Activated T-cell treated with anti-CD3 and anti-CD28 coated beads, Interleukin-2, amount 50 U/mL, for 72 hours (primary cell): Measurements from ENCODE around the gene SLC46A3. TPM values are rescaled to one million over a fixed set of nuclear protein-coding genes. Genes with fewer than 3 reads are reported as not detected.
"Not testable (repeated sequence)": the region's sequence is repeated elsewhere in the genome, so short reads cannot be mapped to it uniquely, and the experiment has no call there.

Experiments
- ATAC-seq, 2 donors: fragments of 150-1000 bp; cut with Tn5 transposase; replicated peaks in 1 of 2; 2 replicates each; pipeline ENCODE4 v1.10.0; 2021; ENCODE audit warnings: moderate library complexity in 2 of 2, mild to moderate bottlenecking in 1 of 2
- DNase-seq, 2 donors: peaks; one replicate each; pipeline ENCODE4 v3.0.0; 2021 to 2022; ENCODE audit warnings: mixed read lengths in 1 of 2
- H3K27ac Mint-ChIP-seq: one replicate; pipeline ENCODE4 v1.8.0; 2022; ENCODE audit warnings: mild to moderate bottlenecking, moderate library complexity, mixed read lengths
- H3K27me3 Mint-ChIP-seq: one replicate; pipeline ENCODE4 v1.8.0; 2022; ENCODE audit warnings: low read depth, mixed read lengths
- H3K36me3 Mint-ChIP-seq, 2 donors: one replicate each; pipeline ENCODE4 v1.8.0; 2022; ENCODE audit warnings: mixed read lengths in 2 of 2, mild to moderate bottlenecking in 1 of 2; ENCODE audit not compliant: insufficient read depth in 2 of 2
- H3K4me1 Mint-ChIP-seq: one replicate; pipeline ENCODE4 v1.8.0; 2022; ENCODE audit warnings: low read depth, mixed read lengths
- H3K4me3 Mint-ChIP-seq, 2 donors: one replicate each; pipeline ENCODE4 v1.8.0; 2022; ENCODE audit warnings: mild to moderate bottlenecking in 2 of 2, mixed read lengths in 2 of 2, moderate library complexity in 2 of 2
- H3K9me3 Mint-ChIP-seq, 2 donors: one replicate each; pipeline ENCODE4 v1.8.0; 2022; ENCODE audit warnings: mixed read lengths in 2 of 2
- total RNA-seq, 2 donors: library from RNA; stranded (reverse); gene quantifications; one replicate each; pipeline ENCODE4 v1.2.3, GENCODE V29; 2022

The SLC46A3 gene
- total RNA-seq, 2 donors from 2014 or later, result 7.2 to 7.3 TPM

DNA sequence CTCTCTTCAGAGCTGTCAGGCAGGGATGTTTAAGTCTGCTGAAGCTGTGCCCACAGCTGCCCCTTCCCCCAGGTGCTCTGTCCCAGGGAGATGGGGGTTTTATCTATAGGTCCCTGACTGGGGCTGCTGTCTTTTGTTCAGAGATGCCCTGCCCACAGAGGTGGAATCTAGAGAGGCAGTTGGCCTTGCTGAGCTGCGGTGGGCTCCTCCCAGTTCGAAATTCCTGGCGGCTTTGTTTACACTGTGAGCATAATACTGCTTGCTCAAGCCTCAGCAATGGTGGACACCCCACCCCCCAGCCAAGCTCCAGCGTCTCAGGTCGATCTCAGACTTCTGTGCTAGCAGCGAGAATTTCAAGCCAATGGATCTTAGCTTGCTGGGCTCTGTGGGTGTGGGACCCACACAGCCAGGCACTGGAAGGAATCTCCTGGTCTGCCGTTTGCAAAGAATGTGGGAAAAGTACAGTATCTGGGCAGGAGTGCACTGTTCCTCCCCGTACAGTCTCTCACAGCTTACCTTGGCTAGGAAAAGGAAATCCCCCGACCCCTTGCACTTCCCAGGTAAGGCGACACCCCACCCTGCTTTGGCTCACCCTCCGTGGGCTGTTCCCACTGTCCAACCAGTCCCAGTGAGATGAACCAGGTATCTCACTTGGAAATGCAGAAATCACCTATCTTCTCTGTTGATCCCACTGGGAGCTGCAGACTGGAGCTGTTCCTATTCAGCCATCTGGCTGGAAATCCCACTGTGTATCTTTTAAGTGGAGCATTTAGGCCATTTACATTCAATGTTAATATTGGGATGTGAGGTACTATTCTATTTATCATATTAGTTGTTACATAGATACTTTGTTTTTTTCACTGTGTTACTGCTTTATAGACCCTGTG, 24.9 kb downstream of the SLC46A3 start:
- H3K36me3 Mint-ChIP-seq, result peaks cover 7 to 11% of the 10 kb centered on the region in 2 donors
- not testable (repeated sequence) for H3K4me3 Mint-ChIP-seq, ATAC-seq

DNA sequence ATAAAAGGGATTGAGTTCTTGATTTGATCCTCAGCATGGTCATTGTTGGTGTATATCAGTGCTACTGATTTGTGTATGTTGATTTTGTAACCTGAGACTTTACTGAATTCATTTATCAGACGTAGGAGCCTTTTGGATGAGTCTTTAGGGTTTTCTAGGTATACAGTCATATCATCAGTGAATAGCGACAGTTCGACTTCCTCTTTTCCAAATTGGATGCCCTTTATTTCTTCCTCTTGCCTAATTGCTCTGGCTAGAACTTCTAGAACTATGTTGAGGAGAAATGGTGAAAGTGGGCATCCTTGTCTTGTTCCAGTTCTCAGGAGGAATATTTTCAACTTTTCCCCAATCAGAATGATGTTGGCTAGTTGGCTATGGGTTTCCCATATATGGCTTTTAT, 32.9 kb downstream of the SLC46A3 start:
- no peak overlapping the region for H3K27ac Mint-ChIP-seq
- H3K9me3 Mint-ChIP-seq, result peaks cover 8 to 12% of the 10 kb centered on the region in 2 donors
- ATAC-seq, result no peak
- H3K4me1 Mint-ChIP-seq, result no peaks in the 10 kb centered on the region
- H3K4me3 Mint-ChIP-seq, result no peak overlapping the region
- no peaks in the 10 kb centered on the region for H3K27me3 Mint-ChIP-seq
- peaks cover 0 to 3% of the 10 kb centered on the region in 2 donors for H3K36me3 Mint-ChIP-seq
- no peak for DNase-seq

More for the DNA sequence above, 24.9 kb downstream of the SLC46A3 start:
- not testable (repeated sequence) for DNase-seq, H3K4me1 Mint-ChIP-seq, H3K27me3 Mint-ChIP-seq, H3K27ac Mint-ChIP-seq
- H3K9me3 Mint-ChIP-seq, result peaks cover 15% of the 10 kb centered on the region in 2 donors

DNA sequence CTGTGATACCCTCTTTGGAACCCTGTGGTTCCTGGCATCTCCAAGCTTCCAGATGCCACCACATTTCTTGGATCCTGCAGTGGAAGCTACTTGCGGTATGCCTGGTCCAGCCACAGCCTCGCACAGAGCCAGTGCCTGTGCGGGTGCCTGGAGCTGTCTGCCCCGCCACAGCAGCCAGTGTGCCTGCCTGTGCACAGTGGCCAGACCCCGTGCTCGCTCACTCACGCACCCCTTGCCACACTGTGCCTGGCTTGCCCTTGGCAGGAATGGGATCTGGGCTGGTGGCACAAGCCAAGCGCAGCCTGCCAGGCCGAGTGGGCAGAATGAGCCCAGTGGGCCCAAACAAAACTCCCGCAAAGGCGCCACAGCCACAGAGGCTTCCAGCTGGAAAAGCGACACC, 33.7 kb downstream of the SLC46A3 start:
- no peaks in the 10 kb centered on the region for H3K27me3 Mint-ChIP-seq
- no peaks in the 10 kb centered on the region for H3K4me1 Mint-ChIP-seq
- no peak overlapping the region for H3K4me3 Mint-ChIP-seq
- DNase-seq (no peak), ATAC-seq (peak; percentile 32)
- peaks cover 7 to 11% of the 10 kb centered on the region in 2 donors for H3K9me3 Mint-ChIP-seq
- H3K27ac Mint-ChIP-seq, result no peak overlapping the region
- peaks cover 0 to 3% of the 10 kb centered on the region in 2 donors for H3K36me3 Mint-ChIP-seq

DNA sequence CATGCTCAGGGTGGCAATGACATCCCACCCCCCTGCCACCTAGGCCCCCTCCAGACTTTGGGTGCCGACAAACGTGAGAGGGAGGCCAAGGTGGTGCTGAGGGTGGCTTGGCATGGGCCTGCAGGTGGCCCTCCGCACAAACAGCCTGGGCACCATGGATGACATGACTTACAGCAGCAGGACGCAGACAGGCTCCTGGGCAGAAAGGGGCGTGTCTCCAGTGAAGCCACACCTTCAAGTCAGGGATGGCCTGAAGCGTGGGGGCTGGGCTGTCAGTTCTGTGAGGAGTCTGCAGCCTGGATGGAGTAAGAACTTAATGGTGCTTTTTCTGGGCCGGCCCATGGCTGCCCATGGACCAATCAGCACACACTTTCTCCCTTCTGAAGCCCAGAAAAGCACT, 34.5 kb downstream of the SLC46A3 start:
- peak; percentile 32 to 41 for ATAC-seq
- H3K27ac Mint-ChIP-seq, result no peak overlapping the region
- no peak for DNase-seq
- no peaks in the 10 kb centered on the region for H3K4me1 Mint-ChIP-seq
- peaks cover 3 to 6% of the 10 kb centered on the region in 2 donors for H3K9me3 Mint-ChIP-seq
- H3K4me3 Mint-ChIP-seq, result no peak overlapping the region
- H3K27me3 Mint-ChIP-seq, result no peaks in the 10 kb centered on the region
- H3K36me3 Mint-ChIP-seq, result peaks cover 0 to under 1% of the 10 kb centered on the region in 2 donors

DNA sequence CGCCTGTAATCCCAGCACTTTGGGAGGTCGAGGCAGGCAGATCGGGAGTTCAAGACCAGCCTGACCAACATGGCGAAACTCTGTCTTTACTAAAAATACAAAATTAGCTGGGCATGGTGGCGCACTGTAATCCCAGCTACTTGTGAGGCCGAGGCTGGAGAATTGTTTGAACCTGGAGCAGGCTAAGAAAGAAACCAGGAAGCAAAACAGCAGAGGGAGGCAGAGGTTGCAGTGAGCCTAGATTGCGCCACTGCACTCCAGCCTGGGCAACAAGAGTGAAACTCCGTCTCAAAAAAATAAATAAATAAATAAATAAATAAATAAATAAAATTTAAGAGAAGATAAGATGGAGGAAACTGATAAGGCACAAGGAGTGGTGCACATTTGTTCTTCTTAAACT, 35.6 kb downstream of the SLC46A3 start:
- H3K4me3 Mint-ChIP-seq, H3K4me1 Mint-ChIP-seq, H3K36me3 Mint-ChIP-seq, H3K9me3 Mint-ChIP-seq, H3K27me3 Mint-ChIP-seq, DNase-seq, ATAC-seq, H3K27ac Mint-ChIP-seq: not testable (repeated sequence)

DNA sequence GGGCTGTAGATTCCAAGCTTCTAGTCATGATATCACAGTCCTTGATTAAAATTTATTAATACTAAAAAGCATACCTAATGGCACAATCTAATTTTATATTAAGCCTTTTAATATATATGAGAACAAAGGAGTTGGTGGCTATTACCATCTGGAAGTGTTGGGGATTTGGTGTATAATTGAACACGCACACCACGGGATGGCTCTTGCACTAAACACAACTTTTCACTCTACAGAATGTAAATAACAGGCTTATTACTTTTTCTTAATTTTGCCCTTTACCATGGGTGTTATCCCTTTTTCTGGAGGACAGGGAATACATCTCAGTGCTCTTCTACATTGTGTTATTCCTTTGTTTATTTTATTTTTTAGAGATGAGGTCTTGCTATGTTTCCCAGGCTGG, 38.2 kb downstream of the SLC46A3 start:
- Mint-ChIP-seq H3K4me1 (no peaks in the 10 kb centered on the region), H3K36me3 (peaks cover 0 to 7% of the 10 kb centered on the region in 2 donors), H3K27me3 (no peaks in the 10 kb centered on the region), H3K27ac (no peak overlapping the region), H3K4me3 (no peak overlapping the region), H3K9me3 (no peaks in the 10 kb centered on the region)
- DNase-seq, result no peak
- no peak for ATAC-seq

DNA sequence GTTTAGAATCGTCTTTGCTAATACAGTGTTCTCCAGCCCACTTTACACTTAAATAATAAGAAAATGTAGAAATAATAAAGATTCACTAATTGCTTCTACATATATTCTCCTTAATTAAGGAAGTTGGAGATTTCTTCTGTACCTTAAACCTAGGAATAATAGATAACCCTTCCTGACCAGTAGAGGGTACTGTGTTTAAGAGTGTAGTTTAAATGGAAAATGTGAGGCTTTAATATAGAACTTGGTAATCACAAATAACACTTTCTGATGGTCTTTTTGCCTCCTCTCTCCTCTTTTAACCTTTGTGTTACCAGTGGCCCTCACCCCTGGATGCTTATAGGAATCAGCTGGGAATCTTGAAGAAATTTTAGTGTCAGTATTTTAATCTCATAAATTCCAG, 39.1 kb downstream of the SLC46A3 start:
- peak overlapping the region; percentile 42 for H3K27ac Mint-ChIP-seq
- peaks cover 0 to 8% of the 10 kb centered on the region in 2 donors for H3K36me3 Mint-ChIP-seq
- no peaks in the 10 kb centered on the region for H3K27me3 Mint-ChIP-seq
- no peak overlapping the region for H3K4me3 Mint-ChIP-seq
- H3K4me1 Mint-ChIP-seq, result no peaks in the 10 kb centered on the region
- no peaks in the 10 kb centered on the region for H3K9me3 Mint-ChIP-seq
- no peak for ATAC-seq
- no peak for DNase-seq

DNA sequence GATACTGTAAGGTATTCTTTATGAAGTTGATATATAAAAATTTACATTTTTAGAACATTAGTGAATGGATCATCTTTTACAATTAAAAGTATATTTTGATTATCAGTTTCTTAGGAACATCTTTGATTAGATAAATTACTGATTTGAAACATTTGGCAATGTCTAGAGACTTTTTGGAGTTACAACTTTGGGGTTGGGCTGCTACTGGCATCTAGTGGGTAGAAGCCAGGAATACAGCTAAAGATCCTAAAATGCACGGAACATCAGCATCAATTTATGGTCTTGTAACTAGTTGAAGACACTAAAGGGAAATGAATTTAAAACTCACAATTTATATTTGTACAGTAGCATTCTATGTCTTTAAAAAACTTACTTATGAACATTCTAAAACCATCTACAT, 40.0 kb downstream of the SLC46A3 start:
- H3K36me3 Mint-ChIP-seq, result peaks cover 3 to 16% of the 10 kb centered on the region in 2 donors
- no peak overlapping the region for H3K4me3 Mint-ChIP-seq
- no peak for DNase-seq
- no peak for ATAC-seq
- no peak overlapping the region for H3K27ac Mint-ChIP-seq
- H3K4me1 Mint-ChIP-seq, result no peaks in the 10 kb centered on the region
- no peaks in the 10 kb centered on the region for H3K9me3 Mint-ChIP-seq
- H3K27me3 Mint-ChIP-seq, result no peaks in the 10 kb centered on the region

DNA sequence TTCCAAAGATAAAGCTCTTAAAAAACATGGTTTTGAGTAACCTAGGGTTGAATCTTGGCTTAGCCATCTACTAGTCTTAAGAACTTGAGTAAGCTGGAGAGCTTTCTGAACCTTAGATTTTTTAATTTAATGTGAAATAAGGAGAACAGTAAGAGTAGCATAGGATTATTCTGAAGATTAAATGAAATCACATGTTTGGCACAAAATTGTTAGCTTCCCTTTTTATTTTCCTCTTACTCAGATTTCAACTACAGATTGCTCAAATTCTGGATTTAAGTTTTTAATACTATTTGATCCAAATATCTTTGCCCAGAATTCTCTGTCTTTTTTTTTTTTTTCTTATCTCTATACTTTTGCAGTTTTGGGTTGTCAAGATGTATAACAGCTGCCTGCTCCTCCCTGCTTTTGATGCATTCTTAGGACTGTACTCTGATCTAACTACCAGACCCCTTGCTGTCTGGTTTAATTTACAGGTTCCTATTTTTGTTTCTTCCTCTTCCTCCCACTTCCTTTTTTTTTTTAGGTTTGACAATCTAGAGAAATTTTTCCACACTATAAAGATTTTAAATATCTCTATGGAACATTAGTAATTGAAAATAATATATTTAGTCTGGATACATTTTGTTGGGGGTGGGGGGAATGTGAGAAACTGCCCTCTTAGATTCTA, 47.5 kb downstream of the SLC46A3 start:
- Mint-ChIP-seq H3K36me3 (peaks cover 20 to 55% of the 10 kb centered on the region in 2 donors), H3K4me1 (peaks cover 12% of the 10 kb centered on the region), H3K27me3 (no peaks in the 10 kb centered on the region), H3K4me3 (no peak overlapping the region), H3K9me3 (no peaks in the 10 kb centered on the region), H3K27ac (peak overlapping the region; percentile 23)
- DNase-seq (no peak), ATAC-seq (no peak)

DNA sequence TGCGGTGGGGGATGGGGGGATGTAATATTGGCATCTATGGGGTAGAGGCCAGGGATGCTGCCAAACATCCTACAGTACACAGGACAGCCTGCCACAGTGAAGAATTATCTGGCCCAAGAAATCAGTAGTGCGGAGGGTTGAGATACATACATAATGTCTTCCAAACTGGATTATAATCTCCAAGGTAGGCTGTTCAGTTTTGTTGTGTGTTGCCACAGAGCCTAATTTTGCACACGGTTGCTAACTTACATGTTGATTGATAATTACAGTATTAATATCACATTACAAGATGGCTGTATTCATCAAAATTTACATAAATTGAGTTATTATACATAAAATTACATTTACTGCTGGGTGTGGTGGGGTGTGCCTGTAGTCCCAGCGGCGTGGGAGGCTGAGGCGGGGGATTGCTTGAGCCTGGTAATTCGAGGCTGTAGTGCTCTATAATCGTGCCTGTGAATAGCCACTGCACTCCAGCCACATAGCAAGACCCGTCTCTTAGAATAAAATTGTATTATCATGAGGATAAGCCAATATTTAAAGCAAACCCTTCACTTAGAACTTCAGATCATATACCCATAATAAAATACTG, 51.8 kb downstream of the SLC46A3 start:
- DNase-seq, result no peak
- Mint-ChIP-seq H3K27me3 (no peaks in the 10 kb centered on the region), H3K27ac (peak overlapping the region; percentile 46)

DNA sequence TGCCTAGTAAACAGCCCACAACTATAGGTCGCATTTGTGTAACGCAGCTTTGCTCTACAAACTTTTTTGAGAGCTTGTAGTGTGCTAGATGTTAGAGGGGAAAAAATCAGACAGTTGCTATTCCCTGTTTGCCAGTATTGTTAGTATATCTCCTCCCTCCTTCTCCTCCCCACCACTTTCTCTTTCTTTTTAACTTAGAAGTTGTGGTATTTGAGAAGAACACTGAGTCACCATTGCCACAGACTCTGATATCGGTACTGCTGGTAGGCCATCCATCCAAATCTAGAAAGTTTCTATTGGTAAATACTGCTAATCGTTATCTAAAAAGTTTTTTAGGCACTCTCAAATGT, 59.2 kb downstream of the SLC46A3 start:
- H3K27ac Mint-ChIP-seq, result peak overlapping the region; percentile 86
- DNase-seq (peak; percentile 16 to 24), ATAC-seq (peak; percentile 80 to 85)
- no peaks in the 10 kb centered on the region for H3K27me3 Mint-ChIP-seq
- H3K4me1 Mint-ChIP-seq, result peaks cover 67% of the 10 kb centered on the region
- peak overlapping the region; percentile 87 to 95 for H3K4me3 Mint-ChIP-seq
- peaks cover 10 to 30% of the 10 kb centered on the region in 2 donors for H3K36me3 Mint-ChIP-seq
- H3K9me3 Mint-ChIP-seq, result no peaks in the 10 kb centered on the region

More for the DNA sequence above, 51.8 kb downstream of the SLC46A3 start:
- Mint-ChIP-seq H3K4me1 (peaks cover 26% of the 10 kb centered on the region), H3K9me3 (no peaks in the 10 kb centered on the region), H3K4me3 (no peak overlapping the region), H3K36me3 (peaks cover 24 to 59% of the 10 kb centered on the region in 2 donors)
- ATAC-seq, result no peak

DNA sequence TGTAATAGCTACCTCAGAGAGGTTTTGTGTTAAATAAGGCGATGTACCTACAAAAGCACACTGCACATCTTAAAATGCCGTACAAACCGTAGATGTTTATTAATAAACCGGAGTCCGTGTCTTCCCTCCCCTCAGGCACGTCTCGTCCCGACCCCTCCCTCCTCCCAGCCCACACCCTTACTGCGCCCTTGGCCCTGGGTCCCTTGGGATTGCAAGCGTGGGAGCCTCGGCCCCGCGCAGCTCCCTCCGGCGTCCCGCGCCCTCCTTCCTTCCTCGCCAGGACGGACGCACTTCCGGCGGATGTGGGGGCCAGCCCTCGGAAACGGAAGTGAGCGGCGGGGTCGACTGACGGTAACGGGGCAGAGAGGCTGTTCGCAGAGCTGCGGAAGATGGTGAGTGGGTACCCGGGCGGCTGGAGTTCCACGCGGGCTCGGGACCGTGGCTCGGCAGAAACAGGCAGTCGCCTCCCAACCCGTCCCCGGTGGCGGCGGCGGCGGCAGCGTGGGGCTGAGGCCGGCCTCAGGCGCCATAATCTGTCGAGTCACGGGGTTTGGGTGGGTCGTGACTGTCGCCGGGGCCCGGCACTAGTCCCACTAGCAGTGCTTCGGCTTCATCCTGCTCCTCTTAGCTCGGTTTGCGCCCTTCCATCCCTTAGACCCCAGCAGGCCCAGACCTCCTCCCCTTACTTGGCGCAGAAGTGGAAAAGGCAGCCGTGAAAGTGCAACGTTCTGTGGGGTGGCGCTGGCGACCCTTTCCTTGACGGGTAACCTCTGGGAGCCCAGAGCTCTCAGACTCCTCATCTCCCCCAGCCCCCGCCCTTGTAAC, 59.8 kb downstream of the SLC46A3 start, which contains the start of gene POMP:
POMP (plus strand) TSS at position 335 of the 825 bp plus-strand sequence; CDS start at position 390, 55 bp downstream.
- H3K9me3 Mint-ChIP-seq, result no peaks in the 10 kb centered on the region
- no peaks in the 10 kb centered on the region for H3K27me3 Mint-ChIP-seq
- peak within 1 kb of the TSS; percentile 86 for H3K27ac Mint-ChIP-seq
- H3K4me3 Mint-ChIP-seq, result peak within 1 kb of the TSS; percentile 87 to 95
- DNase-seq, result peak; percentile 92 to 95
- peaks cover 65% of the 10 kb centered on the region for H3K4me1 Mint-ChIP-seq
- peaks cover 10 to 29% of the 10 kb centered on the region in 2 donors for H3K36me3 Mint-ChIP-seq
- ATAC-seq, result peak; percentile 94 to 95
